Duodenal mucosa (tissue), 2 donors: Measurements from ENCODE around the gene RASSF8.

Experiments
- H3K27ac ChIP-seq: one replicate; pipeline ENCODE4 v1.7.0; 2013; ENCODE audit warnings: low read depth, low read length
- H3K27me3 ChIP-seq, 2 donors: one replicate each; pipeline ENCODE4 v1.7.0; 2013; ENCODE audit warnings: low read length in 2 of 2, control low read depth in 1 of 2; ENCODE audit not compliant: insufficient read depth in 2 of 2, control insufficient read depth in 1 of 2
- H3K36me3 ChIP-seq, 2 donors: one replicate each; pipeline ENCODE4 v1.7.0; 2013; ENCODE audit warnings: low read length in 2 of 2, control low read depth in 1 of 2; ENCODE audit not compliant: insufficient read depth in 2 of 2, control insufficient read depth in 1 of 2
- H3K4me1 ChIP-seq, 2 donors: one replicate each; pipeline ENCODE4 v1.7.0; 2013; ENCODE audit warnings: low read length in 2 of 2, control low read depth in 1 of 2; ENCODE audit not compliant: insufficient read depth in 2 of 2, control insufficient read depth in 1 of 2
- H3K4me3 ChIP-seq, 2 donors: one replicate each; pipeline ENCODE4 v1.7.0; 2013; ENCODE audit warnings: low read length in 2 of 2, low read depth in 1 of 2
- H3K9ac ChIP-seq, 2 donors: one replicate each; pipeline ENCODE4 v1.7.0; 2013; ENCODE audit warnings: low read length in 2 of 2, low read depth in 1 of 2
- H3K9me3 ChIP-seq, 2 donors: one replicate each; pipeline ENCODE4 v1.7.0; 2013; ENCODE audit warnings: low read length in 2 of 2, control low read depth in 1 of 2; ENCODE audit not compliant: control insufficient read depth in 1 of 2

The RASSF8 gene

GRCh38 chr12:25988505-25988904 is 30.0 kb downstream of the RASSF8 start:
- Histone ChIP-seq H3K27me3 (no peaks in the 10 kb centered on the region), H3K4me1 (peaks cover 0 to 8% of the 10 kb centered on the region in 2 donors), H3K27ac (no peak overlapping the region), H3K9ac (no peak overlapping the region), H3K36me3 (no peaks in the 10 kb centered on the region), H3K4me3 (no peak overlapping the region), H3K9me3 (no peaks in the 10 kb centered on the region)

DNA sequence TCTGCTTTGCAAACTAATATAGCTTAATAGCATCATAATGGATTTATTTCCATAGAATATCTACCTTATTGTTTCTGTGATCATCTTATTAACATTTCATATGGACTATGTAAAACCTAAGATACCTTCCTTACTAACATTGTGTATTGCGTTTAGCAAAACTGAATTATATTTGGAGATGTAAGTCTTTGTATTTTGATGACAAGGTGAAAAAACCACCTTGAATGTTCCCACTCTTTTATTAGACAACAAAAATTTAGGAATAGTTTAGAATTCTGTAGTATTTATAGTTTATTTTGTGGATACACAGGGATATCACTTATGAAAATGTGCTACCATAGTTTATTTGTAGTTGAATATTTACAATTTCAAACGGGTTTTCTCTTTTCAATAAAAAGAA is 32.0 kb downstream of the RASSF8 start:
- Histone ChIP-seq H3K27me3 (no peaks in the 10 kb centered on the region), H3K4me3 (no peak overlapping the region), H3K9me3 (no peaks in the 10 kb centered on the region), H3K36me3 (no peaks in the 10 kb centered on the region), H3K9ac (no peak overlapping the region), H3K27ac (no peak overlapping the region), H3K4me1 (peaks cover 0 to 8% of the 10 kb centered on the region in 2 donors)

DNA sequence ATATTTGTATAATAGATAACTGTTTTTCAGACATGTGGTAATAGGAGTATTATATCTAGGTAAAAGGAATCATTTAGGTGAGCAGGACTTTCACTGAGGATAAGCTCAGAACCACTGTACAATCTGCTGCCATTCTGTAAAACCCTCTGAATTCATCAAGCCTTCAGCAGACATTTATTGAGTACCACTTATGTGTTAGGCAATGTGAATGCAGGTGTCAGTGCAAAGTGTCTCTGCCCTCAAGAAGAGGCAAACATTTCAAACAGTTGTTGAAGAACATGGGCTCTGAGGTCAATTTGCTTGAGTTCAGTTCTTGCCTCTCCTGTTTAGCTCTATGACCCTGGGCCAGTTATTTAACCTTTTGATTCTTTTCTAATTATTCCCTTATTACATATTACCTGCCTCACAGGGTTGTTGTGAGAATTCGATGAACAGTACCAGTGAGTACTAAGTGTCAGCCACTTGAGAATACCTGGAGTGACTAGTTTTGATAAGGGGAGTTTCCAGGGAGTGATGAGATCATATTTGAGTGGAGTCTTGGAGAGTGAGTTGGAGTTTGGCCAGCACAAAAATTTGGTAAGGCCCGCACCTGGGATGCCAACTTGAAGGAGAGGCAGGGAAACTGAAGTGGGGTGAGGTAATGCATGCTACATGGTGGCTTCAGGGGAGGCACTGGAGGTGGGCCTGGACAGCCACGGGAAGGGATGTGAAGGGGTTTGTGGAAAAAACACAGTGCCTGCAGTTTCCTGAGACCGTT is 33.7 kb downstream of the RASSF8 start:
- no peak overlapping the region for H3K27ac ChIP-seq
- no peak overlapping the region for H3K4me3 ChIP-seq
- H3K9ac ChIP-seq: no peak overlapping the region
- no peaks in the 10 kb centered on the region for H3K4me1 ChIP-seq
- no peaks in the 10 kb centered on the region for H3K27me3 ChIP-seq
- H3K36me3 ChIP-seq: no peaks in the 10 kb centered on the region
- no peaks in the 10 kb centered on the region for H3K9me3 ChIP-seq

GRCh38 chr12:25993901-25994651 is 35.6 kb downstream of the RASSF8 start:
- Histone ChIP-seq H3K36me3 (no peaks in the 10 kb centered on the region), H3K4me3 (no peak overlapping the region), H3K9me3 (no peaks in the 10 kb centered on the region), H3K27me3 (no peaks in the 10 kb centered on the region), H3K27ac (no peak overlapping the region), H3K4me1 (no peaks in the 10 kb centered on the region), H3K9ac (no peak overlapping the region)

- no peak overlapping the region for H3K4me3 ChIP-seq
- H3K4me1 ChIP-seq: no peaks in the 10 kb centered on the region
- no peaks in the 10 kb centered on the region for H3K36me3 ChIP-seq
- H3K9ac ChIP-seq: no peak overlapping the region
- H3K27ac ChIP-seq: no peak overlapping the region
- no peaks in the 10 kb centered on the region for H3K27me3 ChIP-seq
- no peaks in the 10 kb centered on the region for H3K9me3 ChIP-seq
Measured at GRCh38 chr12:25994901-25995625, 36.6 kb downstream of the RASSF8 start.

- H3K36me3 ChIP-seq: no peaks in the 10 kb centered on the region
- H3K4me1 ChIP-seq: no peaks in the 10 kb centered on the region
- no peak overlapping the region for H3K4me3 ChIP-seq
- H3K27me3 ChIP-seq: no peaks in the 10 kb centered on the region
- no peaks in the 10 kb centered on the region for H3K9me3 ChIP-seq
- no peak overlapping the region for H3K27ac ChIP-seq
- H3K9ac ChIP-seq: no peak overlapping the region
Measured at GRCh38 chr12:25995906-25996305, 37.4 kb downstream of the RASSF8 start.

GRCh38 chr12:25996677-25997076 is 38.2 kb downstream of the RASSF8 start:
- Histone ChIP-seq H3K9me3 (no peaks in the 10 kb centered on the region), H3K4me3 (no peak overlapping the region), H3K27ac (no peak overlapping the region), H3K27me3 (no peaks in the 10 kb centered on the region), H3K9ac (no peak overlapping the region), H3K4me1 (no peaks in the 10 kb centered on the region), H3K36me3 (no peaks in the 10 kb centered on the region)

- no peaks in the 10 kb centered on the region for H3K4me1 ChIP-seq
- H3K27ac ChIP-seq: no peak overlapping the region
- H3K9me3 ChIP-seq: no peaks in the 10 kb centered on the region
Measured at GRCh38 chr12:25997201-25997963, 38.9 kb downstream of the RASSF8 start.

GRCh38 chr12:26000898-26001297 is 42.4 kb downstream of the RASSF8 start:
- H3K36me3 ChIP-seq: no peaks in the 10 kb centered on the region
- no peak overlapping the region for H3K27ac ChIP-seq
- no peak overlapping the region for H3K4me3 ChIP-seq
- H3K9me3 ChIP-seq: peaks cover 0 to 9% of the 10 kb centered on the region in 2 donors
- H3K27me3 ChIP-seq: no peaks in the 10 kb centered on the region
- H3K9ac ChIP-seq: no peak overlapping the region
- H3K4me1 ChIP-seq: no peaks in the 10 kb centered on the region

More at GRCh38 chr12:25997201-25997963, 38.9 kb downstream of the RASSF8 start:
- no peaks in the 10 kb centered on the region for H3K36me3 ChIP-seq
- H3K27me3 ChIP-seq: no peaks in the 10 kb centered on the region
- no peak overlapping the region for H3K4me3 ChIP-seq
- no peak overlapping the region for H3K9ac ChIP-seq
